SK-N-SH treated with all-trans-retinoic acid at 6 μM for 48 hours (cell line): Measurements from ENCODE around the gene MICB.

ENCODE experiments used
- ARNTL ChIP-seq: fragments of 450-650 bp; formaldehyde crosslinking; IDR thresholded peaks from 2 replicates; pipeline ENCODE4 v1.5.0; 2020; ENCODE audit warnings: low read depth, mild to moderate bottlenecking, moderate library complexity, borderline replicate concordance
- GLIS3 ChIP-seq: fragments of 250-450 bp; sonication (Bioruptor Pico); IDR thresholded peaks from 2 replicates; pipeline ENCODE4 v1.5.0; 2020; ENCODE audit warnings: mild to moderate bottlenecking, moderate library complexity
- OSR1 ChIP-seq: fragments of 250-450 bp; sonication (Bioruptor Pico); IDR thresholded peaks from 2 replicates; pipeline ENCODE4 v1.8.0; 2022; ENCODE audit warnings: moderate library complexity, mild to moderate bottlenecking, inconsistent platforms
- POU6F1 ChIP-seq: fragments of 250-450 bp; sonication (Bioruptor Pico); IDR thresholded peaks from 2 replicates; pipeline ENCODE4 v1.8.0; 2021; ENCODE audit warnings: low read depth, mild to moderate bottlenecking, moderate library complexity, borderline replicate concordance
- PPARA ChIP-seq: fragments of 250-450 bp; sonication (Bioruptor Pico); IDR thresholded peaks from 2 replicates; pipeline ENCODE4 v1.5.0; 2020; ENCODE audit warnings: mild to moderate bottlenecking, borderline replicate concordance
- SNAI2 ChIP-seq: fragments of 250-450 bp; sonication (Bioruptor Pico); IDR thresholded peaks from 2 replicates; pipeline ENCODE4 v1.5.0; 2020; ENCODE audit warnings: mild to moderate bottlenecking, moderate library complexity
- ZFP3 ChIP-seq: fragments of 250-450 bp; sonication (Bioruptor Pico); IDR thresholded peaks from 2 replicates; pipeline ENCODE4 v1.5.0; 2020; ENCODE audit warnings: mild to moderate bottlenecking, moderate library complexity
- ZFP30 ChIP-seq: fragments of 450-650 bp; formaldehyde crosslinking; IDR thresholded peaks from 2 replicates; pipeline ENCODE4 v1.5.0; 2022; ENCODE audit warnings: mild to moderate bottlenecking, moderate library complexity
- ZNF565 ChIP-seq: fragments of 450-650 bp; formaldehyde crosslinking; conservative IDR thresholded peaks from 2 replicates; pipeline ENCODE4 v1.5.0; 2020; ENCODE audit warnings: low read depth, mild to moderate bottlenecking, moderate library complexity
- ZNF70 ChIP-seq: fragments of 450-650 bp; formaldehyde crosslinking; IDR thresholded peaks from 2 replicates; pipeline ENCODE4 v1.5.0; 2020; ENCODE audit warnings: mild to moderate bottlenecking, moderate library complexity
- ZNF8 ChIP-seq: fragments of 450-650 bp; formaldehyde crosslinking; IDR thresholded peaks from 2 replicates; pipeline ENCODE4 v1.5.0; 2020; ENCODE audit warnings: mild to moderate bottlenecking, moderate library complexity
- TF ChIP-seq, protein P1 (sequence below): fragments of 250-450 bp; sonication (Bioruptor Pico); IDR thresholded peaks from 2 replicates; pipeline ENCODE4 v1.8.0; 2020; ENCODE audit warnings: mild to moderate bottlenecking, moderate library complexity, borderline replicate concordance

DNA sequence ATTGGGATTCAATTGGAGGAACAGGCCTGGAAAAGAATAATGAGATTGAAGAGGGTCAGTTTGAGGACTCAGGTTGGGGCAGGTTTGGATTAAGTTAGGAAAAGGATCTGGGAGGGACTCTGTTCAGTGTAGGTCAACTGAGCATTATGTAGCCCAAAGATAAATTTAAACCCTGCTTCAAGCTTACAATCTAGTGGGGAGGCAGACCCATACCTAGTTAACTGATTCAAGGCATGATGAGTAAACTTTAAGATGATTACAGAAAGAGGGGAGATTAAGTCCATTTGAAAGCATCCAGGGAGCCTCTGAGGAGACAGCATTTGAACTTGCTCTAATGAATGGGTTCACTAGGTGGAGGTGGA, 62.7 kb downstream of the MICB start:
- TF ChIP-seq ZFP30 (CRISPR knock-in tag) = no peak
- no peak for TF ChIP-seq GLIS3
- TF ChIP-seq ZNF8 (CRISPR knock-in tag) = no peak
- no peak for TF ChIP-seq SNAI2 (CRISPR knock-in tag)
- no peak for TF ChIP-seq PPARA
- TF ChIP-seq ZNF565 (CRISPR knock-in tag) = no peak
- TF ChIP-seq OSR1 = no peak
- TF ChIP-seq, protein P1, sequence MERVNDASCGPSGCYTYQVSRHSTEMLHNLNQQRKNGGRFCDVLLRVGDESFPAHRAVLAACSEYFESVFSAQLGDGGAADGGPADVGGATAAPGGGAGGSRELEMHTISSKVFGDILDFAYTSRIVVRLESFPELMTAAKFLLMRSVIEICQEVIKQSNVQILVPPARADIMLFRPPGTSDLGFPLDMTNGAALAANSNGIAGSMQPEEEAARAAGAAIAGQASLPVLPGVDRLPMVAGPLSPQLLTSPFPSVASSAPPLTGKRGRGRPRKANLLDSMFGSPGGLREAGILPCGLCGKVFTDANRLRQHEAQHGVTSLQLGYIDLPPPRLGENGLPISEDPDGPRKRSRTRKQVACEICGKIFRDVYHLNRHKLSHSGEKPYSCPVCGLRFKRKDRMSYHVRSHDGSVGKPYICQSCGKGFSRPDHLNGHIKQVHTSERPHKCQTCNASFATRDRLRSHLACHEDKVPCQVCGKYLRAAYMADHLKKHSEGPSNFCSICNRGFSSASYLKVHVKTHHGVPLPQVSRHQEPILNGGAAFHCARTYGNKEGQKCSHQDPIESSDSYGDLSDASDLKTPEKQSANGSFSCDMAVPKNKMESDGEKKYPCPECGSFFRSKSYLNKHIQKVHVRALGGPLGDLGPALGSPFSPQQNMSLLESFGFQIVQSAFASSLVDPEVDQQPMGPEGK (CRISPR knock-in tag) = no peak
- TF ChIP-seq ZFP3 = no peak
- no peak for TF ChIP-seq POU6F1 (CRISPR knock-in tag)
- TF ChIP-seq ARNTL (CRISPR knock-in tag) = no peak
- no peak for TF ChIP-seq ZNF70 (CRISPR knock-in tag)
